Measurements from ENCODE around the gene BEX3.
"Not testable (repeated sequence)": the region's sequence is repeated elsewhere in the genome, so short reads cannot be mapped to it uniquely, and the experiment has no call there.

Gene BEX3

DNA sequence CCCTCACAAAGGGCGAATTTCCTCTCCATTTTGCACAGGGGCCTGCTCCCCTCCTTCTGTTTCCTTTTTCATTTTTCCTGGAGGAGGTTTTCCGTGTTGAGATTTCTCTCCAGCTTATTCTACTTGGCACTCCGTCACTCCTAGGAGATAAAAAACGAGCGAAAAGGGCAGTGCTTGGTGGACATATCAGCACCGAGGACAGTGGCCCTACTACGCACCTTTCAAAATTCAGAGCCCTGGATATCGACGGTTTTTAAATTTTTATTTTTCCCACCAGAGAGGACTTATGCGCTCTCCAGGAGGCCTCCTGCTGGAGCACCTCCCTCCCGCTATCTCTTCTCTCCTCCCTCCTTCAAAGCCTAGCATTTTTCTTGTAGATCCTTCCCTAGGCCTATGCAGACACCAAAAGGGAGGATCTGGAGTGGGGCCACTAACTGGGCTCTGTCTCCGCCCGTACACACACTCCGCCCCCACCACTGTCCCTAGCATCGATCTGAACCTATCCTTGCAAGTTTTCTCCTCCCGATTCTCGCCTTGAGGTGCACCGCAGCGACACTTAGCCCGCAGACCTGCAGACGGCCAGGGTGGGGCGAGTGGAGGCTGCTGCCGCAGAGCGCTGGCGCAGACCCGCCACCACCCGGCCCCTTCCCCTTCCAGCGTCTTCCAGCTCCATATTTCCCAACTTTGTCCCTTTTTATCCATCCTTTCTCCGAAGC lies 28.5 kb upstream of the BEX3 start:
- TF ChIP-seq CTCF (IDR thresholded peaks at IDR 0.05; ENCODE audit: insufficient read depth, missing control alignments): no peak
- no peak for FAIRE-seq
- DNase-seq (ENCODE audit: insufficient read length, low spot score): no peak

DNA sequence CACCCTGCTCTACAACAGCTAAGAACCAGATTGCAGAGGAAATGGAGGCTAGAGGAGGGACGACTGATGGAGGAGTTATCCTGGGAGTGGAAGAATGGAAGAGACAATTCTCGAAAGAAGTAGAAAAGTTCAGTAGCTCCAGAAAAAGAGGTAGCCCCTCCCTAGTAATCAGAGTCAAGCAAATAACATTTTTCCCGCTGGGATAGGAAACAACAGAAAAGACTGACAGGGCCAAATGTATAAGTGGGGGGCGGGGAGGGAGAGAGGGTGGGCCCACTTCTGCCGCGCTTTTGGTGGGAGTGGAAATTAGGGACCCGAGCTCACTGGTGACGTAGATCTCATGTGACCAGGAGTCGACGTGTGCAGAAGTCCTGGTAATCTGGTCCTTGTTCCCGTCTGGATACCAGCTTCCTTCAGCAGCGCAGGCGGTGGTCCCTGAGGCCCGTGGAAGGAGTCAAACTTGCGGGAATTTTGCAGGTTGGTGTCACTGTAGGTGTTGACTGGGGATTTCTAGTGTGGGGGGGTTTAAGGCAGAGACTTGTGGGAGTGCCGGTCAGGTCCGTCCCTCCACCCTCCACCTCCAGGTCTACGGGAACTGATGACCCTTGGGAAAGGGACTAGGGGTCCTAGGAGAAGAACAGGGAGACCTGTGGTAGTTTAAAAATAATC lies 20.1 kb upstream of the BEX3 start, which contains the start of gene TCEAL9:
Gene TCEAL9 (plus strand): TSS at position 377 of the 669 bp plus-strand sequence. CDS start 1,179 bp downstream, outside the sequence.
- peak; percentile 79 for FAIRE-seq
- DNase-seq (ENCODE audit: insufficient read length, low spot score): no peak
- TF ChIP-seq CTCF (IDR thresholded peaks at IDR 0.05; ENCODE audit: insufficient read depth, missing control alignments): no peak

DNA sequence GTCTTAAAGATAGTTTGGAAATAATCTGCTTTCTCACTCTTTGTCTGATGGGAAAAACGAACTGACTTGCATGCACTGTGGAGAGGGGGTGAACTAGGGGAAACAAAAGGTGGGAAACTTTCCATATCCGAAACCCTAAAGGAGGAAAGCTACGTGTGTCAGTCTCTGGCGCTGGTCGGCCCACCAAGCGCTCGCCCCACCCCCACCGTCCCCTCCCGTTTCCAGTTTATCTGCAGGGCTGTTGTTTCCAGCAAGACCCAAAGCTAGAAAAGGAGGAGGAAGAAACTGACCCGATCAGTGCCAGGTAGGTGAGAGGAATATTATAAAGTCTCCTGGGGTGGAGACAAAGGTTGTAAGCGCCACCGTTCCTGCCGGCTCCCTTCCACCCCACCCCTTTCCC lies 19.5 kb upstream of the BEX3 start:
- FAIRE-seq (no peak), DNase-seq (ENCODE audit: insufficient read length, low spot score) (no peak)
- no peak for TF ChIP-seq CTCF (IDR thresholded peaks at IDR 0.05; ENCODE audit: insufficient read depth, missing control alignments)

DNA sequence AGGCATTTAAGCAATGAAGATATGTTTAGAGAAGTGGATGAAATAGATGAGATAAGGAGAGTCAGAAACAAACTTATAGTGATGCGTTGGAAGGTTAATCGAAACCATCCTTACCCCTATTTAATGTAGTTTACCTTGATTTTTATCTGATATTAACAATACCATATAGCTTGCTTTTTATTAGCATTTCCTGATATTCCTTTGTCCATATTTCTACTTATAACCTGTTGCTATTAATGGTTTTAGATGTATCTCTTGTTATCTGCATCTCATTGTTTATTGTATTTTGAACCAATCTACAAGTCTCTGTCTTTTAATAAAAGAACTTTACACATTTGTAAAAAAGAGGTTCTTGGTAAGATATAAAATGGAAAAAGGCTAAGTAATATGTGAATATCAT lies 18.5 kb upstream of the BEX3 start:
- DNase-seq (ENCODE audit: insufficient read length, low spot score): no peak
- TF ChIP-seq CTCF (IDR thresholded peaks at IDR 0.05; ENCODE audit: insufficient read depth, missing control alignments): no peak
- FAIRE-seq: no peak

- FAIRE-seq; DNase-seq (ENCODE audit: insufficient read length, low spot score): not testable (repeated sequence)
Observed at GRCh38 chrX:103359605-103360004, 16.7 kb upstream of the BEX3 start.

GRCh38 chrX:103360092-103360491 lies 16.2 kb upstream of the BEX3 start:
- no peak for DNase-seq (ENCODE audit: insufficient read length, low spot score)
- FAIRE-seq: no peak
- no peak for TF ChIP-seq CTCF (IDR thresholded peaks at IDR 0.05; ENCODE audit: insufficient read depth, missing control alignments)

DNA sequence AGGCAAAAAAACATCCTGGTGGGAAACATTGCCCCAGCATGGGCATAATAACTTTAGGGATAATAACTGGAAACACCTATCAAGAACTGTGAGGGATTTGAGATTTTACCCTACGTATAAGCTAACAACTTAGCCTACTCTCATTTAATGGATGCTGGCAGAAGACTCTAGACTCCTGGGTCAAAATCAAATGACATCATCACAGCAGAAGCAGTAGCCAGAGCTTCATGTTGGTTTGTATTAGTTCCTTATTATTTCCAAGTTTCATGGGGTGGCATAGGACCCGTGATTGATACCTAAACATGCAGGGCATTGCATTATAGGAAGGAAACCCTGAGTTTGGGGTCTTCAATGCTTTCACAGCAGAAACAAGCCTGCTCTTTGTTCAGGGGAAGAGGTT lies 15.4 kb upstream of the BEX3 start:
- no peak for FAIRE-seq

More for the DNA sequence above, 15.4 kb upstream of the BEX3 start:
- TF ChIP-seq CTCF (IDR thresholded peaks at IDR 0.05; ENCODE audit: insufficient read depth, missing control alignments): no peak
- DNase-seq (ENCODE audit: insufficient read length, low spot score): no peak

Data from D721Med (cell line).